HepG2 (cell line): ENCODE measurements around the gene KRTAP5-2. TPM values are rescaled to one million over a fixed set of nuclear protein-coding genes. Genes with fewer than 3 reads are reported as not detected.

ENCODE experiments used
- ATAC-seq: fragments of 200-7000 bp; cut with Tn5 transposase; 3 replicates; pipeline ENCODE4 v1.9.1; 2020; ENCODE audit warnings: mild to moderate bottlenecking, moderate library complexity
- BruUV-seq: library from RNA; stranded (reverse); fragments of 400-500 nt; replicated peaks from 2 replicates; lab custom pipeline; 2021; lab: Mats Ljungman, UMichigan
- CTCF ChIA-PET: fragments of 300-600 bp; formaldehyde crosslinking; extraction: SDS; loops from one replicate; lab custom pipeline; 2021; ENCODE audit warnings: low total read pairs, inconsistent platforms, low intra/inter-chr PET ratio; lab: Yijun Ruan, JAX
- POLR2A ChIA-PET: fragments of 350-600 bp; sonication (Branson Sonifier 250); formaldehyde crosslinking; loops from one replicate; lab custom pipeline; 2020; ENCODE audit warnings: antibody characterized with exemption, inconsistent platforms; lab: Yijun Ruan, JAX
- DNase-seq: peaks from one replicate; pipeline ENCODE4 v3.0.0-alpha.2; 2015; ENCODE audit warnings: low spot score
- FAIRE-seq: peaks from 3 replicates; lab custom pipeline; 2011; peaks lifted over from hg19 to GRCh38; lab: Jason Lieb, UNC
- H2AFZ ChIP-seq: one replicate; pipeline ENCODE4 v1.6.1; 2011; ENCODE audit warnings: low read length, inconsistent platforms
- H3K27ac ChIP-seq: fragments of 300-600 bp; 3 replicates; pipeline ENCODE4 v1.8.0; 2011; ENCODE audit warnings: mixed run types, mild to moderate bottlenecking, mixed read lengths, low read length, inconsistent platforms; ENCODE audit not compliant: insufficient read depth; ENCODE audit errors: extremely low read length
- H3K27me3 ChIP-seq, 2 experiments: fragments of 200-600 bp in 1 of 2; 2 replicates in 1 of 2; 3 replicates in 1 of 2; pipeline versions ENCODE4 v1.6.0 to v1.8.0; 2011; ENCODE audit warnings: low read length in 2 of 2, mild to moderate bottlenecking in 2 of 2, moderate library complexity in 2 of 2, inconsistent platforms in 1 of 2; ENCODE audit not compliant: insufficient read depth in 2 of 2, control insufficient read depth in 1 of 2
- H3K36me3 ChIP-seq, 2 experiments: fragments of 200-600 bp in 1 of 2; replicated peaks in 1 of 2; 2 replicates in 1 of 2; 3 replicates in 1 of 2; pipeline versions ENCODE4 v1.5.1 to v1.8.0; 2011; ENCODE audit warnings: low read length in 2 of 2, inconsistent platforms in 1 of 2; ENCODE audit not compliant: insufficient read depth in 2 of 2, control insufficient read depth in 1 of 2
- H3K4me1 ChIP-seq: 2 replicates; pipeline ENCODE4 v1.5.1; 2012; ENCODE audit warnings: low read length, inconsistent platforms; ENCODE audit not compliant: insufficient read depth
- H3K4me2 ChIP-seq: 2 replicates; pipeline ENCODE4 v1.6.0; 2011; ENCODE audit warnings: low read depth, low read length, inconsistent platforms
- H3K4me3 ChIP-seq, 3 experiments: fragments of 200-600 bp in 1 of 3; sonication (generic), shearing (Covaris generic) in 1 of 3; replicated peaks in 1 of 3; 2 replicates each; pipeline ENCODE4 v1.5.1; 2011 to 2016; ENCODE audit warnings: low read length in 3 of 3, inconsistent platforms in 2 of 3, low read depth in 2 of 3, mild to moderate bottlenecking in 2 of 3, control low read depth in 1 of 3, mixed read lengths in 1 of 3; ENCODE audit not compliant: insufficient read depth in 1 of 3
- H3K79me2 ChIP-seq: one replicate; pipeline ENCODE4 v1.6.1; 2011; ENCODE audit warnings: low read length, inconsistent platforms; ENCODE audit not compliant: insufficient read depth
- H3K9ac ChIP-seq: 2 replicates; pipeline ENCODE4 v1.6.0; 2011; ENCODE audit warnings: mild to moderate bottlenecking, low read depth, low read length, inconsistent platforms; ENCODE audit not compliant: insufficient read depth
- H3K9me3 ChIP-seq: 2 replicates; pipeline ENCODE4 v1.5.1; 2012; ENCODE audit warnings: mild to moderate bottlenecking, low read length
- H4K20me1 ChIP-seq: 2 replicates; pipeline ENCODE4 v1.6.0; 2011; ENCODE audit warnings: inconsistent platforms, mild to moderate bottlenecking, low read length, moderate library complexity; ENCODE audit not compliant: insufficient read depth
- CAMTA2 ChIP-seq: sonication (generic); formaldehyde crosslinking; IDR thresholded peaks from 2 replicates; pipeline ENCODE4 v1.4.0; 2020; ENCODE audit warnings: mild to moderate bottlenecking, missing genetic modification reagents, borderline replicate concordance
- HNRNPUL1 ChIP-seq: fragments of 200-400 bp; formaldehyde crosslinking; IDR thresholded peaks from 2 replicates; pipeline ENCODE4 v1.6.1; 2017; ENCODE audit warnings: low read depth, mild to moderate bottlenecking, low read length, moderate library complexity
- RBM39 ChIP-seq: fragments of 200-400 bp; formaldehyde crosslinking; IDR thresholded peaks from one replicate; pipeline ENCODE4 v1.6.1; 2018; ENCODE audit warnings: antibody characterized with exemption, mild to moderate bottlenecking, low read depth, low read length; ENCODE audit not compliant: poor library complexity, severe bottlenecking
- RFXAP ChIP-seq: sonication (generic); formaldehyde crosslinking; IDR thresholded peaks from 2 replicates; pipeline ENCODE4 v1.4.0; 2020; ENCODE audit warnings: missing genetic modification reagents, borderline replicate concordance
- SMARCC2 ChIP-seq: fragments of 450-650 bp; IDR thresholded peaks from 2 replicates; pipeline ENCODE4 v1.6.1; 2017; ENCODE audit warnings: antibody characterized with exemption, mild to moderate bottlenecking
- SOX6 ChIP-seq, 2 experiments: fragments of 450-650 bp in 1 of 2; sonication (generic) in 1 of 2; formaldehyde crosslinking in 1 of 2; IDR thresholded peaks; 2 replicates each; pipeline versions ENCODE4 v1.4.0 to v1.6.1; 2017 to 2020; ENCODE audit warnings: antibody characterized with exemption in 1 of 2, mild to moderate bottlenecking in 1 of 2, missing genetic modification reagents in 1 of 2
- TAF1 ChIP-seq: sonication (generic); formaldehyde crosslinking; IDR thresholded peaks from 2 replicates; pipeline ENCODE4 v1.4.0; 2020; ENCODE audit warnings: missing genetic modification reagents
- ZNF234 ChIP-seq: sonication (generic); formaldehyde crosslinking; conservative IDR thresholded peaks from 2 replicates; pipeline ENCODE4 v1.5.1; 2020; ENCODE audit warnings: mild to moderate bottlenecking, missing genetic modification reagents
- ZNF652 ChIP-seq: IDR thresholded peaks from 2 replicates; pipeline ENCODE4 v1.6.1; 2016; ENCODE audit warnings: low read depth, borderline replicate concordance
- ZNF790 ChIP-seq: sonication (generic); formaldehyde crosslinking; IDR thresholded peaks from 2 replicates; pipeline ENCODE4 v1.8.0; 2022; ENCODE audit warnings: missing genetic modification reagents, mild to moderate bottlenecking, borderline replicate concordance
- WGBS: methylation state at CpG from one replicate; pipeline ENCODE4 v1.1.6; 2017; ENCODE audit warnings: low lambda C conversion rate; 5-methylcytosine and 5-hydroxymethylcytosine counted together
- in situ Hi-C: cut with HindIII; loops from 2 replicates; pipeline ENCODE4 v1.10.0; 2017; ENCODE audit warnings: low pct_unique_long_range_greater_than_20kb; ENCODE audit not compliant: extremely low pct_ligation_motif_present
- intact Hi-C: fragments of 100-400 bp; cut with micrococcal nuclease; formaldehyde crosslinking; loops from one replicate; pipeline ENCODE4 v1.10.0; 2022; ENCODE audit not compliant: unreplicated experiment
- polyA plus RNA-seq, 8 experiments: library from polyadenylated mRNA; depleted of rRNA in 3 of 8; stranded (reverse) in 7 of 8; unstranded in 1 of 8; fragments of >200 nt; fragmentation: Illumina TruSeq in 4 of 8; extraction: Trizol in 4 of 8; gene quantifications; 2 replicates each; pipeline versions ENCODE4 v1.2.1 to v1.2.3, GENCODE V29; 2011 to 2016; ENCODE audit warnings: low read depth in 4 of 8, missing spikeins in 1 of 8, mixed read lengths in 1 of 8; ENCODE audit not compliant: insufficient read depth in 1 of 8
- total RNA-seq, 5 experiments: library from RNA; depleted of rRNA; stranded (reverse); fragments of >200 nt; fragmentation: Illumina TruSeq; extraction: Trizol; gene quantifications; 2 replicates each; pipeline ENCODE4 v1.2.3, GENCODE V29; 2016; ENCODE audit warnings: low read depth in 1 of 5
- TF ChIP-seq, protein P1 (sequence below): sonication (generic); formaldehyde crosslinking; IDR thresholded peaks from 2 replicates; pipeline ENCODE4 v1.4.0; 2020; ENCODE audit warnings: missing genetic modification reagents, mild to moderate bottlenecking, borderline replicate concordance
- TF ChIP-seq, protein P2 (sequence below): sonication (generic); formaldehyde crosslinking; IDR thresholded peaks from 2 replicates; pipeline ENCODE4 v1.4.0; 2020; ENCODE audit warnings: missing genetic modification reagents, borderline replicate concordance
- TF ChIP-seq, protein P3 (sequence below): IDR thresholded peaks from 2 replicates; pipeline ENCODE4 v1.6.1; 2016; ENCODE audit warnings: missing genetic modification reagents, missing compliant biosample characterization

Gene KRTAP5-2
- total and polyA plus RNA-seq, 2 of the 13 experiments (the other 11 are each of a cell fraction or from before 2014, with no cell fraction given): not detected

DNA sequence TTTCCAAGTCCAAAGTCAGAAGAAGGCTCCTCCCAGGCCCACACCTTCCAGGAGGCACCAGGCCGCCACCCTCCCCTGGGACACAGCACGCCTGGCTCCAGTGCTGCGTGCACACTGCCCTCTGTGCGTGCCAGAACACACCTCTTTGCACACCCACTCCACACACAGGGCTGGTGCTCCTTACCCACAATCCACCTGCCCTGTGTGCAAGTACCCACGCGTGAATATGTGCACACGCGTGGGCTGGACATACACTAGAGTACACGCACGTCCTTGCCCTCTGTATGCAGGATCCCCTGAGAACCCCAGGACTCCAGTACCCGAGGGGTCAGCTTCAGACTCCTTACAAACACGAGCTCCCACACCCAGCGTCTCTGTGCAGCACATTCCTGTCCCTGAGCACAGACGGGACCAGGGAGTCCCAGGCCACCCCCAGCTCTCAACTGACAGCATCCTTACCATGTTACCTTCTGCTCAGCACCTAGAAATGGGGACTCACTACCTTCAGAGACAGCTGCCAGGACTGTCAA is 28.8 kb downstream of the KRTAP5-2 start:
- Histone ChIP-seq H4K20me1 (peaks cover 35% of the 10 kb centered on the region; the same call in 1 of the 2 replicates), H3K4me3 (no peak overlapping the region), H3K9ac (no peak overlapping the region), H2AFZ (no peak overlapping the region), H3K27me3 (peaks cover 1 to 17% of the 10 kb centered on the region in 2 experiments; a peak in 3 of 5 replicates), H3K4me2 (no peak overlapping the region), H3K4me1 (peaks cover 46% of the 10 kb centered on the region), H3K9me3 (no peaks in the 10 kb centered on the region), H3K27ac (no peak overlapping the region), H3K79me2 (no peaks in the 10 kb centered on the region), H3K36me3 (no peaks in the 10 kb centered on the region)
- TF ChIP-seq, protein P1, sequence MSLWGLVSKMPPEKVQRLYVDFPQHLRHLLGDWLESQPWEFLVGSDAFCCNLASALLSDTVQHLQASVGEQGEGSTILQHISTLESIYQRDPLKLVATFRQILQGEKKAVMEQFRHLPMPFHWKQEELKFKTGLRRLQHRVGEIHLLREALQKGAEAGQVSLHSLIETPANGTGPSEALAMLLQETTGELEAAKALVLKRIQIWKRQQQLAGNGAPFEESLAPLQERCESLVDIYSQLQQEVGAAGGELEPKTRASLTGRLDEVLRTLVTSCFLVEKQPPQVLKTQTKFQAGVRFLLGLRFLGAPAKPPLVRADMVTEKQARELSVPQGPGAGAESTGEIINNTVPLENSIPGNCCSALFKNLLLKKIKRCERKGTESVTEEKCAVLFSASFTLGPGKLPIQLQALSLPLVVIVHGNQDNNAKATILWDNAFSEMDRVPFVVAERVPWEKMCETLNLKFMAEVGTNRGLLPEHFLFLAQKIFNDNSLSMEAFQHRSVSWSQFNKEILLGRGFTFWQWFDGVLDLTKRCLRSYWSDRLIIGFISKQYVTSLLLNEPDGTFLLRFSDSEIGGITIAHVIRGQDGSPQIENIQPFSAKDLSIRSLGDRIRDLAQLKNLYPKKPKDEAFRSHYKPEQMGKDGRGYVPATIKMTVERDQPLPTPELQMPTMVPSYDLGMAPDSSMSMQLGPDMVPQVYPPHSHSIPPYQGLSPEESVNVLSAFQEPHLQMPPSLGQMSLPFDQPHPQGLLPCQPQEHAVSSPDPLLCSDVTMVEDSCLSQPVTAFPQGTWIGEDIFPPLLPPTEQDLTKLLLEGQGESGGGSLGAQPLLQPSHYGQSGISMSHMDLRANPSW (CRISPR knock-in tag): no peak
- TF ChIP-seq RFXAP (CRISPR knock-in tag): no peak
- TF ChIP-seq SOX6 (IDR thresholded peaks at IDR 0.05): no peak
- no peak for TF ChIP-seq SOX6 (CRISPR knock-in tag; IDR thresholded peaks at IDR 0.05)
- TF ChIP-seq HNRNPUL1: no peak
- TF ChIP-seq SMARCC2: no peak
- TF ChIP-seq, protein P2, sequence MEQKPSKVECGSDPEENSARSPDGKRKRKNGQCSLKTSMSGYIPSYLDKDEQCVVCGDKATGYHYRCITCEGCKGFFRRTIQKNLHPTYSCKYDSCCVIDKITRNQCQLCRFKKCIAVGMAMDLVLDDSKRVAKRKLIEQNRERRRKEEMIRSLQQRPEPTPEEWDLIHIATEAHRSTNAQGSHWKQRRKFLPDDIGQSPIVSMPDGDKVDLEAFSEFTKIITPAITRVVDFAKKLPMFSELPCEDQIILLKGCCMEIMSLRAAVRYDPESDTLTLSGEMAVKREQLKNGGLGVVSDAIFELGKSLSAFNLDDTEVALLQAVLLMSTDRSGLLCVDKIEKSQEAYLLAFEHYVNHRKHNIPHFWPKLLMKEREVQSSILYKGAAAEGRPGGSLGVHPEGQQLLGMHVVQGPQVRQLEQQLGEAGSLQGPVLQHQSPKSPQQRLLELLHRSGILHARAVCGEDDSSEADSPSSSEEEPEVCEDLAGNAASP (CRISPR knock-in tag): no peak
- TF ChIP-seq CAMTA2 (CRISPR knock-in tag): no peak
- TF ChIP-seq ZNF234 (CRISPR knock-in tag): no peak
- no peak for TF ChIP-seq RBM39
- TF ChIP-seq ZNF790 (CRISPR knock-in tag): no peak
- TF ChIP-seq, protein P3, sequence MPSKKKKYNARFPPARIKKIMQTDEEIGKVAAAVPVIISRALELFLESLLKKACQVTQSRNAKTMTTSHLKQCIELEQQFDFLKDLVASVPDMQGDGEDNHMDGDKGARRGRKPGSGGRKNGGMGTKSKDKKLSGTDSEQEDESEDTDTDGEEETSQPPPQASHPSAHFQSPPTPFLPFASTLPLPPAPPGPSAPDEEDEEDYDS (CRISPR knock-in tag): no peak
- no peak for TF ChIP-seq TAF1
- no peak for TF ChIP-seq ZNF652 (CRISPR knock-in tag)
- no TSS peak for BruUV-seq
- ChIA-PET POLR2A (no interaction called here), CTCF (no interaction called here)
- intact Hi-C loops: no loop called here
- 90% methylated on average over 14 of the region's 14 CpGs for WGBS
- DNase-seq (no peak), ATAC-seq (no peak), FAIRE-seq (no peak)
- in situ Hi-C loops: no loop called here
